NT2/D1 (cell line): Measurements from ENCODE around the gene RGS1.

Experiments
- YY1 ChIP-seq: IDR thresholded peaks from 2 replicates; pipeline ENCODE4 v1.6.1; 2011; ENCODE audit not compliant: insufficient read length, insufficient read depth
- ZNF274 ChIP-seq: IDR thresholded peaks from 2 replicates; pipeline ENCODE4 v1.6.1; 2011; ENCODE audit warnings: mild to moderate bottlenecking, low read depth, low read length

DNA sequence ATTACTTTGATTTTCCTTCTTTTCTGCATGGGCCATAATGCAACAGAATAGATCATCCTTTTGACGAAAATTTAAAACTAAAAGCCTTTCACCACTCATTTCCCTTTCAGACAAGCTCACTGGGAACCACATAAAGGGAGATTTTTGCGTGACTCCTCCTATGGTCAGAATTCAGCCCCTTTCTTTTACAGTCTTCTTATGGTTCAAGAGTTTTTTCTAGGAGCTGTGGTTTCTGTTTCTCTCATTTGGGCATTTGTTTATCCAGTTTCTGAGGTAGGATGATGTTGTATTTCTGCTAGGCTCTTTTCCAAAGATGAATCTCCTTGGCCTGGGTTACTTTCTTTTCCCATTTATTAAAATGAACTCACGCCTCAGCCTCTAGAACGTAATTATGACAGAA is 16.9 kb downstream of the RGS1 start:
- no peak for TF ChIP-seq YY1
- no peak for TF ChIP-seq ZNF274
